ENCODE results near the gene CRMP1. TPM values are rescaled to one million over a fixed set of nuclear protein-coding genes. Genes with fewer than 3 reads are reported as not detected.
"Not testable (repeated sequence)": the region's sequence is repeated elsewhere in the genome, so short reads cannot be mapped to it uniquely, and the experiment has no call there.

Gene CRMP1
- total RNA-seq, 2 donors from 2014 or later, result 1.3 to 1.6 TPM

DNA sequence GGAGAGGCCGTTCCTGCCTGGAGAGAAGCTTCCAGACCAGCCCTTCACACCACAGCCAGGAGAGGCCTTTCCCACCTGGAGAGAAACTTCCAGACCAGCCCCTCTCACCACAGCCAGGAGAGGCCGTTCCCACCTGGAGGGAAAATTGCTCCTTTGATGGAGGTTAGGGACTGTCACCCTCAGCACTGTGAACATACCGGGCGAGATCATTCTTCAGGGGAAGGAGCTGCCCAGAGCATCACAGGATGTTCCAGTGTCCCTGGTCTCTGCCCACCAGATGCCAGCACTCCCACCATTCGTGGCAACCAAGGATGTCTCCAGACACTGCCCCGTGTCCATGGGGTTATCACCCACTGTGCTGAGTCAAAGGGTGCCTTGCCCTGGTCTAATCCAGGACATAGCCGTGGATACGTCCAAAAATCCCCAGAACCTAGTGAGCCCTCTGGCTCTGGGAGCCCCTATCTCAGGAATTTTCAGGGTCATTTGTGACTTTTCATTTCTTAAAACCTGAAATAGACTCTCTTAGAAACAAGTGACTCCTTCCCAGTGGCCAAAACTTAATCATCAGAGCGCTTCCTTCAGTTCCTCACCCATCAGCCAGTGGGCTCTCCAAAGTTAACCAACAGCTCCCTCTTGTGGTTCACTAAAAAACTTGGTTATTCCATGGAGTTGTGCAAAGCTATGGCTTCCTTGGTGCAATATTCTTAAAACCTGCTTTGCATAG, 80.2 kb downstream of the CRMP1 start:
- no peak for TF ChIP-seq POLR2A (IDR thresholded peaks at IDR 0.05)
- peak; percentile 51 to 81 (median 70) for TF ChIP-seq CTCF (IDR thresholded peaks at IDR 0.05)
- DNase-seq (peak in 2 of 4 donors; percentile 28 to 38), ATAC-seq (peak; percentile 64)
- intact Hi-C loops (cut with DNase I), result loop anchor here (10.0 kb wide), 1 partner anchor 758 kb away; the partner anchor contains the start of gene STK32B
- Histone ChIP-seq H3K27ac (no peak overlapping the region), H3K4me1 (no peaks in the 10 kb centered on the region), H3K9me3 (no peaks in the 10 kb centered on the region), H3K36me3 (replicated peaks in 1 of 2; ENCODE audit: insufficient read depth in 1 of 2, low read depth in 2 of 2) (peaks cover 8% of the 10 kb centered on the region in 2 donors), H3K4me3 (no peak overlapping the region), H3K27me3 (no peaks in the 10 kb centered on the region)
- WGBS, 2 donors, result 75 to 81% methylated on average over 7 to 9 of the region's 9 CpGs

- not testable (repeated sequence) for ATAC-seq; H3K27ac ChIP-seq; H3K9me3 ChIP-seq; H3K4me1 ChIP-seq; H3K36me3 ChIP-seq (replicated peaks in 1 of 2; ENCODE audit: insufficient read depth in 1 of 2, low read depth in 2 of 2); DNase-seq; H3K4me3 ChIP-seq; H3K27me3 ChIP-seq
- WGBS, 2 donors, result 87 to 90% methylated on average over 4 to 5 of the region's 5 CpGs
- intact Hi-C loops (cut with DNase I), result loop anchor here (10.0 kb wide), 1 partner anchor 757 kb away; the partner anchor contains the start of gene STK32B
These were observed 80.8 kb downstream of the CRMP1 start for GRCh38 chr4:5812057-5812456.

- ATAC-seq (no peak), DNase-seq (no peak)
- TF ChIP-seq CTCF (IDR thresholded peaks at IDR 0.05), result no peak
- no peak for TF ChIP-seq POLR2A (IDR thresholded peaks at IDR 0.05)
- Histone ChIP-seq H3K4me3 (no peak overlapping the region), H3K9me3 (no peaks in the 10 kb centered on the region), H3K27ac (no peak overlapping the region), H3K27me3 (no peaks in the 10 kb centered on the region), H3K36me3 (replicated peaks in 1 of 2; ENCODE audit: insufficient read depth in 1 of 2, low read depth in 2 of 2) (peaks cover 8% of the 10 kb centered on the region in 2 donors), H3K4me1 (no peaks in the 10 kb centered on the region)
- 75 to 76% methylated on average over 11 to 12 of the region's 12 CpGs for WGBS, 2 donors
- intact Hi-C loops (cut with DNase I), result loop anchor here (10.0 kb wide), 1 partner anchor 756 kb away; the partner anchor contains the start of gene STK32B
These were observed 82.0 kb downstream of the CRMP1 start for GRCh38 chr4:5810770-5811430.

DNA sequence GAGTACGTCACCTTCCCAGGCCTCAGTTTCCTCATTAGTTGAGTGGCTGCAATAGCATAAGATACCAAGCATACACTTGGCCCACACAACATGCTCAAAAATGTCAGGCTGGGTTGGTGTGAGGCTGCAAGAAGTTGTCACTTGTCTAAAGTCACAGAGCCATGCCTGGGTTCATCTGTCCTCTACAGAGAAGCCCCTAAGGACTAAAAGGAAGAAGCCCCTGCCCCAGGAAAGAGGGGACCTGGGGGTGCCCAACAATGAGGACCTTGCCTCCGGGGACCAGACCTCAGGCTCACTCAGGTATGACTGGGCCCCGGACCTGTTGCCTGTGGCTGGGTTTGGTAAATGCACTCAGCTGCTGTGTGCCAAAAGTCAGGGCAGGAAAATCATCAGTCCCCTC, 82.7 kb downstream of the CRMP1 start:
- Histone ChIP-seq H3K4me1 (no peaks in the 10 kb centered on the region), H3K36me3 (replicated peaks in 1 of 2; ENCODE audit: insufficient read depth in 1 of 2, low read depth in 2 of 2) (peaks cover 8% of the 10 kb centered on the region in 2 donors), H3K27me3 (no peaks in the 10 kb centered on the region), H3K27ac (no peak overlapping the region), H3K9me3 (no peaks in the 10 kb centered on the region), H3K4me3 (no peak overlapping the region)
- intact Hi-C loops (cut with DNase I), result loop anchor here (10.0 kb wide), 1 partner anchor 755 kb away; the partner anchor contains the start of gene STK32B
- DNase-seq, result no peak
- TF ChIP-seq POLR2A (IDR thresholded peaks at IDR 0.05), result no peak
- 93 to 96% methylated on average over 3 of the region's 3 CpGs for WGBS, 2 donors
- no peak for ATAC-seq

GRCh38 chr4:5809216-5809776, 83.6 kb downstream of the CRMP1 start:
- intact Hi-C loops (cut with DNase I), result no loop called here
- 85 to 89% methylated on average over 7 to 12 of the region's 12 CpGs for WGBS, 2 donors
- ATAC-seq (no peak), DNase-seq (no peak)
- TF ChIP-seq POLR2A (IDR thresholded peaks at IDR 0.05) (no peak), CTCF (IDR thresholded peaks at IDR 0.05) (no peak)
- Histone ChIP-seq H3K4me1 (no peaks in the 10 kb centered on the region), H3K36me3 (replicated peaks in 1 of 2; ENCODE audit: insufficient read depth in 1 of 2, low read depth in 2 of 2) (peaks cover 8% of the 10 kb centered on the region in 2 donors), H3K9me3 (no peaks in the 10 kb centered on the region), H3K4me3 (no peak overlapping the region), H3K27ac (no peak overlapping the region), H3K27me3 (no peaks in the 10 kb centered on the region)

Data from body of pancreas (tissue), 4 donors.